Brain microvascular endothelial cell (primary cell): ENCODE data around the gene ERC1.

Experiments used
- DNase-seq: peaks from one replicate; pipeline ENCODE4 v3.0.0-alpha.2; 2020
- H3K27ac ChIP-seq: fragments of 250-450 bp; sonication (Bioruptor Pico); 2 replicates; pipeline ENCODE4 v1.5.1; 2020; ENCODE audit warnings: mild to moderate bottlenecking, moderate library complexity
- H3K27me3 ChIP-seq: fragments of 250-450 bp; sonication (Bioruptor Pico); replicated peaks from 2 replicates; pipeline ENCODE4 v1.5.1; 2020; ENCODE audit warnings: mild to moderate bottlenecking
- H3K36me3 ChIP-seq: fragments of 250-450 bp; sonication (Bioruptor Pico); replicated peaks from 2 replicates; pipeline ENCODE4 v1.5.1; 2020; ENCODE audit warnings: mild to moderate bottlenecking
- H3K4me3 ChIP-seq: 2 replicates; pipeline ENCODE4 v1.5.1; 2011; ENCODE audit warnings: low read depth, mild to moderate bottlenecking, control low read depth, low read length, moderate library complexity
- CTCF ChIP-seq: IDR thresholded peaks from 2 replicates; pipeline ENCODE4 v1.5.1; 2011; ENCODE audit warnings: low read depth, mild to moderate bottlenecking, moderate library complexity, low read length, control low read depth, inconsistent platforms; ENCODE audit errors: missing control alignments
- in situ Hi-C: cut with HindIII; loops from 2 replicates; pipeline ENCODE4 v1.10.0; 2017; ENCODE audit warnings: low sequenced_read_pairs, low pct_ligation_motif_present

Gene ERC1

GRCh38 chr12:1218369-1218768 lies 227.3 kb downstream of the ERC1 start:
- TF ChIP-seq CTCF, result no peak
- in situ Hi-C loops, result no loop called here

GRCh38 chr12:1220127-1221092 lies 229.4 kb downstream of the ERC1 start:
- TF ChIP-seq CTCF, result no peak
- in situ Hi-C loops, result no loop called here
- H3K4me3 ChIP-seq, result no peak overlapping the region
- H3K27ac ChIP-seq, result no peak overlapping the region
- DNase-seq, result no peak
- no peaks in the 10 kb centered on the region for H3K27me3 ChIP-seq
- no peaks in the 10 kb centered on the region for H3K36me3 ChIP-seq

More at GRCh38 chr12:1218369-1218768, 227.3 kb downstream of the ERC1 start:
- Histone ChIP-seq H3K36me3 (no peaks in the 10 kb centered on the region), H3K4me3 (no peak overlapping the region), H3K27ac (no peak overlapping the region), H3K27me3 (no peaks in the 10 kb centered on the region)
- no peak for DNase-seq

GRCh38 chr12:1222858-1223639 lies 232.0 kb downstream of the ERC1 start:
- Histone ChIP-seq H3K27me3 (no peaks in the 10 kb centered on the region), H3K36me3 (no peaks in the 10 kb centered on the region), H3K27ac (no peak overlapping the region), H3K4me3 (no peak overlapping the region)
- in situ Hi-C loops, result no loop called here
- TF ChIP-seq CTCF, result no peak
- no peak for DNase-seq

GRCh38 chr12:1226951-1227350 lies 235.9 kb downstream of the ERC1 start:
- no peak for DNase-seq
- H3K27ac ChIP-seq, result no peak overlapping the region
- TF ChIP-seq CTCF, result no peak
- no peak overlapping the region for H3K4me3 ChIP-seq
- in situ Hi-C loops, result no loop called here
- H3K27me3 ChIP-seq, result no peaks in the 10 kb centered on the region
- no peaks in the 10 kb centered on the region for H3K36me3 ChIP-seq

- Histone ChIP-seq H3K36me3 (no peaks in the 10 kb centered on the region), H3K27ac (no peak overlapping the region), H3K4me3 (no peak overlapping the region), H3K27me3 (no peaks in the 10 kb centered on the region)
- TF ChIP-seq CTCF, result no peak
- in situ Hi-C loops, result no loop called here
- DNase-seq, result no peak
These were observed 243.1 kb downstream of the ERC1 start for GRCh38 chr12:1234073-1234472.
